Measurements from ENCODE around the gene HINT1.
"Not testable (repeated sequence)": the region's sequence is repeated elsewhere in the genome, so short reads cannot be mapped to it uniquely, and the experiment has no call there.

Gene HINT1

DNA sequence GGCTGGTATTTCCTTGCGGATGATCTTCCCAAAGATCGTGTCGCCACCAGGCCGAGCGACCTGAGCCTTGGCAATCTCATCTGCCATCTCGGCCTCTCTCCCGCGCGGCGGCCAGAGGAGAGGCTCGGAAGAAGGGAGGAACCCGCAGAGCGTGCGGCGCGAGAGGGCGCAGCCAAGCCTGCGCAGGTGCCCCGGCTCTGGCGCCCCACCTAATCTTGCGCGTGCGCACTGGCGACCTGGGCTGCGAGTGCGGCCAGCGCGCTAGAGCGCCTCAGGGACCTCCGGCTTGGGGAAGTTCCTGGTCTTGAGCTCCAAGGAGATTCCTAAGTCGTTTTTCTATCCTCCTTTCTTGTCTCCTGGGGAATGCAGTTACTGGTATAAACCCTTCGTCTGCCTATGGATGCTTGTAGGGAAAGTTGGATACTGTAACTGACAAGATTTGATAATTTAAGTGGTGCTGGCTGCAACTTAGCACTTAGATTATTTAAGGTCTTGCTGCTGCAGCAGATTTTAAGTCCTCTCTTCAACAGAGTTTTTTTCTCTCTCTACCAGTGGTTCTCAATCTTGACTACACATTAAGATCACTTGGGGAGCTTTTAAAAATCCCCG, at the start of gene HINT1:
HINT1 (minus strand) TSS at position 138 of the 609 bp plus-strand sequence; CDS start at position 87, 51 bp downstream.
- peak; percentile 87 for DNase-seq (ENCODE audit: low spot score)

DNA sequence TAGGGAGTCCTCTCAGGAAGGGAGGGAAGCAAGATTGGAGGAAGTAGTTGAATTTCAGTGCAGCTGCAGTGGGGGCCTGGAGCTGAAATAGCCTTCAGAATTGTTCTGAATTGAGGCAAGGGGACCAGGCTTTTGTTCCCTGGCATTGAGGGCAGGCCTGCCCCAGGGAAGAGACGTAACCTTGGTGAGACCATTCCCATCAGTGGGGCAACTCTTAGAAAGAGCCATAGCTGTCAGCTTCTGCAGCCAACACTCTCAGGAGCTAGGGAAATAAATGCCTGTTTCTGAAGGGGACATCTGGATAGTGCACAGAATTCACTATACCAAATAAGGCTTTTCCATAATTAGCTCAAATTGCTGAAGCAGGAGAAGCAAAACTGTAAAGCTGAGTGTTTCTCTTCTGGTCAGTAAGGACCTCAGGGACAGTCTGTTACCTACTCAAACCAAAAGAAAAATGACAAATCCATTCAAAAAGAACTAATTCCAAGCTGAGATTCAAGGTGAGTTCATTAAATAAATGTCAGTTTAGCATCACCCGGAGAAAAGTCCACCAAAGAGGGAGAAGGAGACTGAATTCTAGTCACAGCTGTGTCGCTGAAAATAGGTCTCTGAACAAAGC, 49.7 kb upstream of the HINT1 start:
- DNase-seq (ENCODE audit: low spot score), result no peak

DNA sequence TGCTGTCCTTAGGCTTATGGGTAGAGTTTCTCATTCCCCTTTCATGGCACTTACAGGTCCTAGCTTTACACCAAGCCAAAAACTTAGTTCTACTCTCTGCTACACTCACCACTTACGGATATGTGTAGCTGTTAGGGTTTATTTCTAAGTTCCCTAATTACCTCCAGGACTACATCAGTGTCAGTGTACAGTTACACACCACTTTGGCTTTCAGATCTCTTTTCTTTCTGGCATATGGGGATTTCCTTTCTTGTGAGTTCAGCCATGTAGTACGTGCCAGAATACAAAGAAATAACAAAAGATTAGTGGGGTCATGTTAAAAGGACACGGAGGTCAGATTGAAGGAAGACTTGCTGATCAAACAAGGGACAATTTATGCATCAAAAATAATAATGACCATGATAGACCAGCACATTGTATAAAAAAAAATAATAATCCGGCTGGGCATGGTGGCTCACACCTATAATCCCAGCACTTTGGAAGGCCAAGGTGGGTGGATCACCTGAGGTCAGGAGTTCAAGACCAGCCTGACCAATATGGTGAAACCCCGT, 47.5 kb upstream of the HINT1 start:
- no peak for DNase-seq (ENCODE audit: low spot score)

DNA sequence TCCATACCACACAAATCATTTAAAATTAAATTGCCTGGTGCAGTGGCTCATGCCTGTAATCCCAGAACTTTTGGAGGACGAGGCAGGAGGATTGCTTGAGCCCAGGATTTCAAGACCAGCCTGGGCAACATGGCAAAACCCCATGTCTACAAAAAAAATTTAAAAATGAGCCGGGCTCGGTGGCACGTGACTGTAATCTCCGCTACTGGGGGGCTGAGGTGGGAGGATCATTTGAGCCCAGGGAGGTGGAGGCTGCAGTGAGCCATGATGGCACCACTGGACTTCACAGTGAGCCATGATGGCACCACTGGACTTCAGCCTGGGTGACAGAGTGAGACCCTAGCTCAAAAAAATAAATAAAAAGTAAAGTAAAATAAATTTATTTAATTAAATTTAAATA, 46.6 kb upstream of the HINT1 start:
- no peak for DNase-seq (ENCODE audit: low spot score)

DNA sequence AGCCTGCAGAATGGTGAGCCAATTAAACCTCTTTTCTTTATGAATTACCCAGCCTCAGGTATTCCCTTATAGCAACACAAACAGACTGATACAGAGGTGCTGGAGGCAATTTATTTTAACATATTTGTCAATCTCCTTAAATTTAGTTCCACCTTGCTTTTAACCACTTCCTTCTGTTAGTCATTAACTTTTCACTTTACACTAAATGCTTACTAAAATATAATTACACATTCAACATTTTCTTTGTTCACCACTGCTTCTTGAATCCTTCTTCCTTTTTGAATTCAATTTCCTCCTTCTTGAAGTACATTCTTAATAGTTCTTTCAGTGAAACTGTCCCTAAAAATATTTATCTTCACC, 45.1 kb upstream of the HINT1 start:
- DNase-seq (ENCODE audit: low spot score), result no peak

DNA sequence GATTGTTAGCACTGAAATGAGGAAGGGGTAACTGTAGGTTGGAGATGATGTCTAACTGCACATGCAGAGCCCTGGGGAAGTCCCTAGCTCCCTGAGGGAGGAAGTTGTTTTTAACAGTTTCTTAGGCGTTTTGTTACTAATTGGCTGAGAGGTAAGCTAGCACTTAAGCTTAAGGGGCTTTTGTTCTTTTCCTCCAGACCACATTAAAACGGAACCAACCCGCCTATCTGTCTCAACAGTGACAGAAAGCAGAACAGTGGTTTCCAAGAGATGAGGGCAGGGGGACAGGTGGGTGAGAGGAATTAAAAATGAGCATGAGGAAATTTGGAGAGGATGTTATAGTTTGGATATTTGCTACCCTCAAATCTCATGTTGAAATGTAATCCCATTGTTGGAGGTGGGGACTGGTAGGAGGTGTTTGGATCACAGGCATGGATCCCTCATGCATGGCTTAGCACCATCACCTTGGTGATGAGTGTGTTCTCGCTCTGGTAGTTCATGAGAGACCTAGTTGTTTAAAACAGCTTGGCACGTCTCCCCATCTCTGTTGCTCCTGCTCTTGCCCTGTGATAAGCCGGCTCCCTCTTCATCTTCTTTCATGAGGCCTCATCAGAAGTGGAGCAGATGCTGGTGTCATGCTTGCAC, 44.6 kb upstream of the HINT1 start:
- no peak for DNase-seq (ENCODE audit: low spot score)

DNA sequence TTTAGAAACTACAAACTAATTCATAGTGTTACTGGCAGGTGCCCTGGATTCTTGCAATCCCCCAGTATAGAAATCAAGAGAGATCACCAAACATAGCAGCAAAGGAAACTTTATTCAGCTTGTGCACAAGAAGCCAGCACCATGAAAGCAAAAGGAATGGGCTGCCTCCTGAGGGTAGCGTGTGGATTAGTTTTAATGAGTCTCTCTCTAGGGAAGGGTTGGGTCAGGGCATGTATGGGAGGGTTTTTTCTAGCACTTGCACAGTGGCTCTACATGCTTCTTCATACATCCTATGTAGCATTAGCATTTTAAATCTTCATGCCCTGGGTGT, 44.1 kb upstream of the HINT1 start:
- no peak for DNase-seq (ENCODE audit: low spot score)

DNA sequence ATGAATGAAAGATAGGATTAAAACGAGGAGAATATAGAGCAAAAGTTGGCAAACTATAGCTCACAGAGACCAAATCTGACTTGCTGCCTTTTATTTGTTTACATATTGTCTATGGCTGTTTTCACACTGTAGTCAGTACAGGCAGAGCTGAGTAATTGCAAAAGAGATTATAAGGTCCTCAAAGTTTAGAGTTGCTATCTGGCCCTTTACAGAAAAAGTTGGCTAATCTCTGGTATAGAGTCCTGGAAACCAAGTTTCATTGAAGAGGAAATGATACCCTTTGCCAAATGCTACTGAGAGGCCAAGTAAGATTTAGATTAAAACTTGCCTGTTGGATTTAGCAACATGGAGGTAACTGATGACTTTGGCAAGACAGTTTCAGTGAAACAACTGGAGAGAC, 41.7 kb upstream of the HINT1 start:
- DNase-seq (ENCODE audit: low spot score), result no peak

DNA sequence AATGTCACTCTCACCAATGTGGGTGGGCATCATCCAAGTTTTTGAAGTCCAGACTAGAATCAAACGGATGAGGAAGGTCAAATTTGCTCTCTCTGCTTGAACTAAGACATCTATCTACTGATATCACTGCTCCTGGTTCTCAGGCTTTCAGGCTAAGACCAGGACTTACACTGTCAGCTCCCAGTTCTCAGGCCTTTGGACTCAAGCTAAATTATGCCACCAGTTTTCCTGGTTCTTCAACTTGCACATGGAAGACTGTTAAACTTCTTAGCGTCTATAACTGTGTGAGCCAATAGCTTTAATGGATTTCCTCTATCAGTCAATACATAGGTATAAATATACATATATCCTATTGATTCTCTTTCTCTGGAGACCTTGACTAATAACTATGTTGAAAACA, 41.0 kb upstream of the HINT1 start:
- no peak for DNase-seq (ENCODE audit: low spot score)

DNA sequence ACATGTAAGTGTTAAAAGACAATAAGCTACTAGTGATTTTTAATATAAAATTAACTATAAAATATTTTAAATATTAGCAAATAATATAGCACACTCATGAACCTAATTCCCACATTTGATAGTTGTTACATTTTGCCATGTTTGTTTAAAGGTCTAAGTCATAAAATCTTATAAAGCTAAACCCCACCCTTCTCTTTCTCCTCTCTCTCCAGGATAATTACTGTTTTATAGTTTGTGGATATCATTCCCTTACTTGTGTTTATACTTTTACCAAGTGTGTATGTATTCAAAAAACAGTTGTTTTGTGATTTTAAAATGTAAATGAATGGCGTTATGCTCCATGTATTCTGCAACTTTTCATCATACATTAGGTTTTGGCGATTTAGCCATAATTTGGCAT, 39.9 kb upstream of the HINT1 start:
- no peak for DNase-seq (ENCODE audit: low spot score)

DNA sequence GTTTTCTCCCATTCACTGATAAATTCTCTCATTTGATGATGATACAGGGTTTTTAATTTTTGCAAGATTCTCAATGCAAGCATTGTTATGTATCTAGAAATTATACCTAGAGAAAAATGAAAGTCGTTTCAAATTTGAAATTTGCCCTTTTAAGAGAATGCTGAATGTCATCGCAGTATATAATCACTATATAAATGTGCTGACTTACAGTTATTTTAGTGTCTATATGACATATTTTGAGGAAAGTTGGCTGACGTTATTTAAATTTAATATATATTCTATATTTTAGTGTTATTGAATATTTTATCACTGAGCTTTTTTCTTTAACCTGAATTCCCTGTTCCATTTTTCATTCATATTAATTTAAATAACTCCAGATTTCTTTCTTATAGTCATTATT, 35.5 kb upstream of the HINT1 start:
- no peak for DNase-seq (ENCODE audit: low spot score)

DNA sequence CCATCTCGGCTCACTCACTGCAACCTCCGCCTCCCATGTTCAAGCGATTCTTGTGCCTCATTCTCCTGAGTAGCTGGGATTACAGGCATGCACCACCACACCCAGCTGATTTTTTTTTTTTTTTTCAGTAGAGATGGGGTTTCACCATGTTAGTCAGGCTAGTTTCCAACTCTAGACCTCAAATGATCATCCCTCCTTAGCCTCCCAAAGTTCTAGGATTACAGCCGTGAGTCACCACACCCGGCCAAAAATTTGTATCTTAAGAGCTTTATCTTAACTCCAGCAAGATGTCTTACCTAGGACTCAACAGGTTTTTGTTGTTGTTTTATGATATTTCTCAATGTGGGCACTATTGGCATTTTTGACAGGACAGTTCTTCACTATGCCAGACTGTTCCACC, 33.6 kb upstream of the HINT1 start:
- no peak for DNase-seq (ENCODE audit: low spot score)

DNA sequence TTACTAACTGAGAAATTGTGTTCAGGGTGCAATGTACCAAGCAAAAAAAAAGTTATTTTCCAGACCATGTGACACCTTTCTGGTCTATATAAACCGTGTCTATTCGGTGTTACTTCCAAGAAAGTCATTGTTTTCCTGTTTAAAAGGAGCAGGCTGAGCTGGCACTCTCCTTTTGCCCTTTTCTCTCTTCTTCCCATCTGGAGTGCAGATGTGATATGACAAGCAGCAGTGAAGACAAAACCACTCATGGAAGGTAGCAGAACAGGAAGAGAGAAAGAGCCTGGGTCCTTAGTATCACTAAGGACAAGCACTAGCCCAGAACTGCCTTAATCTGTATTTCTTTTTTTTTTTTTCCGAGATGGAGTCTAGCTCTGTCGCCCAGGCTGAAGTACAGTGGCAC, 31.3 kb upstream of the HINT1 start:
- DNase-seq (ENCODE audit: low spot score), result no peak

DNA sequence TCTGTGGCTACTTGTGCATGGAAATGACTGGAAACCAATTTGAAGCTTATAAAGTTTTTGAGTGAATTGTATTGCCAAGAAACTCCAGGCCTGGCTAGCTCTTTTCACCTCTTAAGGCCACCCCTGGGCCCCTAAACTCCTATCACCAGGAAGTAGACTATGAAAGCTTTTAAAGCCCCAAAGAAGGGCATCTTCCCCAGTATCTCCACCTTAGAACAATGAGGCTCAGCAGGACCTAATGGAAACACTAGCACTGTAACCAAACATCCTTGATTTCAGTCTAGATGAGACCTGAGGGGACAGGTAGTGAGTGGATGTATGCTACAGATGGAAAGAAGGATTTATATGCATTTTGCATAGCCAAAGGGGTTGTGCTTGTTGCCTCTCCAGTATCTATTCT, 30.6 kb upstream of the HINT1 start:
- no peak for DNase-seq (ENCODE audit: low spot score)

DNA sequence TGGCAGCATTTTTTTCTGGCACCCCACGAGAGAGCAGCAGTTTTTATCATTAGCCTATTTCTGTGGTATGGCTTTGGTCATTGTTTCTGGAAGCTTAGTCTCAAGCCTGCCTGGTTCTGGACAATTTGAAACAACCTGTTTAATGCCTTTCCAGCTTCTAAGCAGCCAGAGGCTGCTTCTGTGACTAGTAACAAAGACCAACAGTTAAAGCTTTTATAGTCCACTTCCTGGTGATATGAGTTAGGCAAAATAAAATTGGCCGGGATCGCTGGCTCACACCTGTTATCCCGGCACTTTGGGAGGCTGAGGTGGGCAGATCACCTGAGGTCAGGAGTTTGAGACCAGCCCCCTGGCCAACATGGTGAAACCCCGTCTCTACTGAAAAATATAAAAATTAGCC, 29.7 kb upstream of the HINT1 start:
- DNase-seq (ENCODE audit: low spot score), result no peak

DNA sequence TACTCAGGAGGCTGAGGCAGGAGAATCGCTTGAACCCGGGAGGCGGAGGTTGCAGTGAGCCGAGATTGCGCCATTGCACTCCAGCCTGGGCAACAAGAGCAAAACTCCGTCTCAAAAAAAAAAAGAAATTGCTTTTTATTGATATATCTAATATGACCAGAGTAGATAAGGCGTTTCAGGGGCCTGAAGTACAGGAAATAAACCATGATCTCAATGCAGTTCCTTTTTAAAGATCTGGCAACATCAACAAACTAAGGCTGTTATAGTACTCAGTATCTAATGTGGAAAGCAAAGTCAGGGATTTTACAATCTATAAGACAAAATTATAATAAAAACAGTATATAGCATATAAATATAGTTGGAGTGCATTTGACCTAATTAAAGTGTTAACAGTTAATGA, 28.8 kb upstream of the HINT1 start:
- not testable (repeated sequence) for DNase-seq (ENCODE audit: low spot score)

DNA sequence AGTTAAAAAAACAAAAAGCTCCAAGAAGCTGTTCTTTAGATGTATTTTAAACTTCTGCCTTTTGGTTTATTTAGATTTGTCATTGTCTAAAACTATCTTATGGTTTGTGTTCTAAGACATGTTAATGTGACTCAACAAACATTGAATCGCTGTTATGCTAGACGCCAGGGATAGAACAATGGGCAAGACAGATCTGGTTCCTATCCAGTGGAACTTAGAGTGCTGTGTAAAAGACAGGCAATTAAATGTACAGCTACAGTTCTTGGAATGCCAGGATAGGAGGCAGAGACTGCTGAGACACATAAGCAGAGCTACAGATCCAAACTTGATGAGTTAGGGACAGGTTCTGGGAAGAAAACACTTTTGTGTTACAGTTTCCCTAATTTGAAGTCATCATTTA, 28.1 kb upstream of the HINT1 start:
- DNase-seq (ENCODE audit: low spot score), result no peak

DNA sequence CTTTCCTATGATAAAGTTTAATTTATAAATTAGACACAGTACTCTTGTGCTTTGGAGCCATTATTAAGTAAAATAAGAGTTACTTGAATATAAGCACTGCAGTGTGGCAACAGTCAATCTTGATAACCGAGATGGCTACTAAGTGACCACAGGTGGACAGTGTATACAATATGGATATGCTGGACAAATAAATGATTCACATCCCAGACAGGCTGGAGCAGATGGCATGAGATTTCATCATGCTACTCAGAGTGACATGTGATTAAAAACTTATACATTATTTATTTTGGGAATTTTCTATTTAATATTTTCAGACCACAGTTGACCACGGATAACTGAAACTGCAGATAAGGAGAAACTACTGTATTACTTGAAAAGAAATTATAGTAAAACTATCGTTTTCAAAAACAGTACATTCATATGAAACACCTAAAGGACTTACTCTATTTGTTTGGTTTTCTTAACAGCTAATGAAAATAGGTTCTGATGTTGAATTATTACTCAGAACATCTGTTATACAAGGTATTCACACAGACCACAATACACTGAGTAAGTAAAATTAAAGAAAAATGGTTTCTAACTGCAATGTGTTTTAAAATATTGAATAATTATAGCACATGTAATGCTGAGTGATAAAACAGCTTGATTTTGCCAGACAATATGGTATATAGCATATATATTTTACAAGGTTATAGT, 21.7 kb upstream of the HINT1 start:
- no peak for DNase-seq (ENCODE audit: low spot score)

DNA sequence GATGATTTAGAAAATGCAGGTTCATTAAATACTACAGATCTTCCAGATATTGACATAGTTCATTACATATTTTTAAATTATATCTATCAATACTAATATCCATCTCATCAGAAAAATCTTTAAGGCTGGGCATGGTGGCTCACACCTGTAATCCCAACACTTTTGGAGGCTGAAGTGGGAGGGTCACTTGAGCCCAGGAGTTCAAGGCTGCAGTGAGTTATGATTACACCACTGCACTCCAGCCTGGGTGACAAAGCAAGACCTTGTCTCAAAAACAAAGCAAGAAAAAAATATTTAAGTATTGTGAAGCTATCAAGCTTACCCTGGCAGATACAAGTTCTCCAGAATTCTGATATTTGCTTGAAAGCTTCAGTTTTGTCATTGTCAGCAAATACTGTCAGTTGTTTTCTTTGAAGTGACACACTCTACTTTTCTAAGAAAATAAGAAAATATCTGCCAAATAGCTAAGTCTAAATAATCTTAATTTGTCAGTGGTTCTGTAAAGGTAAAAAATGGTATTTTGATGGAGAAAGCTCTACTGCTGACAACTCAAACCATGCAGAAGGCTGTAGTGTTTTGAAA, 20.6 kb upstream of the HINT1 start:
- no peak for DNase-seq (ENCODE audit: low spot score)

DNA sequence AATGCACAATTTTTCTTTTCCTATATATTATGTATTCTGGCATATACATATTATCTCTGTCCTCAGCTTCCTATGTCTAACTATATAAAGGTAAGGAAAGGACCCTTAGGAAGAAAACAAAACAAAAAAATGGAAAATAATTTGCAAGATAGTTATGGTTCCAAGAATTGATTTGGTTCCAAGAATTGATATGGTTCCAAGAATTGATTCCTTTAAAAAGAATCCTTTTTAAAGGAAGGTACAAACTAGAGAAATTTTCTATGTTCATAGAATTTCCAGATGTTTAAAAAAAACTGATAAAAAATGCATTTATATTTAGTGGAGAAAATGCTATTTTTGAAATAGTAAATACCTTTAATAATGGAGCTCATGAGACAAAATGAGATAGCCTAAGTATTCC, 17.8 kb upstream of the HINT1 start:
- DNase-seq (ENCODE audit: low spot score), result no peak

DNA sequence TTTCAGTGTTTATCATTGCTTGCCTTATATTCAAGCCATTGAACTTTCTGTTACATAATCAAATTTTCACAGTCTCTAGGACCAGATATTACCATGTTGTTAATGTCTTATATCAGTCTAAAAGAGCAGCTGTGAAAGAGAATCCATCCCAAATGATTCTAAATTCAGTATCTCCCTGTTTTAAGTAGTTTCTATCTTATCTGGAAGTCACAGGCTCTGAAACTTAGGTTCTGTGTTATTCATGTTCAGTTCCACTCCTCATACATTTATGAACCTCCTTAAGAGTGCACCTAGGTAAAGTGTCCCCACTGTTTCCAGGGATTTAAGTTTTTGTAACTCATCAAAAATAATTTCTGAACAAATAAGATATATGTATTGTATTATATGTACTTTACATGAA, 15.4 kb upstream of the HINT1 start:
- no peak for DNase-seq (ENCODE audit: low spot score)

DNA sequence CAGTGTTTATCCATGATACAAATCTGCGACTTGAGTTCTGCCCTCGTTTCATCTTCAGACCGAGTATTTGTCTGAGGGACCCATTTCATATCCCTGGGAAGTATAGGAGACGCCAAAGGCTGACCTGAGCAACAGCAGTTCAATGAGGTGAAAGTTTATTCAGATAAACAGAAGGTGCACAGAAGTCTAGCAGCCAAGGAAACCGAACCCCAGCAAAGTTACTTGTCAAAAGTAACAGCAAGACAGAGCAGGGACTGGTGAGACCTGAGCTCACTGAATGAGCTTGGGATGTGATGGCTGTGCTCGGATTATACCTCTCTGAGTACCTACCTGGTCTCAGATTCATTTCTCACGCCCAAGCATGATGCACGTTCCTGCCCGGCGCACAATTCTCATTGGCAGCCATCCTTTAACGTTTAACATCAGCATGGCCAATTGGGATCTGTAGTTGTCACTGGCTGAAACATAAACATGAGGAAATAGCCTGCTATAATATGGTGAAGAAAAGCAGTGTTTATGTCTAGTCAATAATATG, 6.3 kb upstream of the HINT1 start:
- DNase-seq (ENCODE audit: low spot score), result no peak

Measured in putamen (tissue), 1 donor.